Muscle of leg (tissue), 11 donors: ENCODE results near the gene TBR1. TPM values are rescaled to one million over a fixed set of nuclear protein-coding genes. Genes with fewer than 3 reads are reported as not detected.

Experiments
- DNase-seq: peaks from one replicate; pipeline ENCODE4 v3.0.0; 2013
- H3K27ac ChIP-seq: one replicate; pipeline ENCODE4 v1.5.1; 2013; ENCODE audit warnings: mild to moderate bottlenecking, low read length, control low read depth
- H3K27me3 ChIP-seq: one replicate; pipeline ENCODE4 v1.6.1; 2013; ENCODE audit warnings: low read length; ENCODE audit not compliant: control insufficient read depth, insufficient read depth
- H3K36me3 ChIP-seq: one replicate; pipeline ENCODE4 v1.6.1; 2013; ENCODE audit warnings: low read length; ENCODE audit not compliant: control insufficient read depth, insufficient read depth
- H3K4me1 ChIP-seq: one replicate; pipeline ENCODE4 v1.6.1; 2013; ENCODE audit warnings: low read length; ENCODE audit not compliant: control insufficient read depth, insufficient read depth
- H3K4me3 ChIP-seq: one replicate; pipeline ENCODE4 v1.5.1; 2013; ENCODE audit warnings: low read length, control low read depth
- H3K9me3 ChIP-seq: replicated peaks from 2 replicates; pipeline ENCODE4 v1.6.1; 2013; ENCODE audit warnings: low read depth, low read length; ENCODE audit not compliant: control insufficient read depth
- WGBS: methylation state at CpG from one replicate; pipeline ENCODE4 v1.1.5; 2013; ENCODE audit warnings: missing lambda C conversion rate; ENCODE audit not compliant: insufficient coverage; 5-methylcytosine and 5-hydroxymethylcytosine counted together
- polyA plus RNA-seq, 8 donors: library from polyadenylated mRNA; unstranded; fragments of 120-200 nt; gene quantifications; one replicate each; pipeline versions ENCODE4 v1.2.1 to v1.2.3, GENCODE V29; 2013; ENCODE audit warnings: inconsistent platforms in 1 of 8, low replicate concordance in 1 of 8; ENCODE audit not compliant: insufficient read length in 8 of 8, insufficient read depth in 1 of 8
- total RNA-seq: library from RNA; stranded (reverse); fragments of 120-200 nt; gene quantifications from one replicate; pipeline ENCODE4 v1.2.4, GENCODE V29; 2013

Gene TBR1
- total and polyA plus RNA-seq, 9 donors: 0.04 to 0.20 (median 0.08) TPM; not detected in 5

DNA sequence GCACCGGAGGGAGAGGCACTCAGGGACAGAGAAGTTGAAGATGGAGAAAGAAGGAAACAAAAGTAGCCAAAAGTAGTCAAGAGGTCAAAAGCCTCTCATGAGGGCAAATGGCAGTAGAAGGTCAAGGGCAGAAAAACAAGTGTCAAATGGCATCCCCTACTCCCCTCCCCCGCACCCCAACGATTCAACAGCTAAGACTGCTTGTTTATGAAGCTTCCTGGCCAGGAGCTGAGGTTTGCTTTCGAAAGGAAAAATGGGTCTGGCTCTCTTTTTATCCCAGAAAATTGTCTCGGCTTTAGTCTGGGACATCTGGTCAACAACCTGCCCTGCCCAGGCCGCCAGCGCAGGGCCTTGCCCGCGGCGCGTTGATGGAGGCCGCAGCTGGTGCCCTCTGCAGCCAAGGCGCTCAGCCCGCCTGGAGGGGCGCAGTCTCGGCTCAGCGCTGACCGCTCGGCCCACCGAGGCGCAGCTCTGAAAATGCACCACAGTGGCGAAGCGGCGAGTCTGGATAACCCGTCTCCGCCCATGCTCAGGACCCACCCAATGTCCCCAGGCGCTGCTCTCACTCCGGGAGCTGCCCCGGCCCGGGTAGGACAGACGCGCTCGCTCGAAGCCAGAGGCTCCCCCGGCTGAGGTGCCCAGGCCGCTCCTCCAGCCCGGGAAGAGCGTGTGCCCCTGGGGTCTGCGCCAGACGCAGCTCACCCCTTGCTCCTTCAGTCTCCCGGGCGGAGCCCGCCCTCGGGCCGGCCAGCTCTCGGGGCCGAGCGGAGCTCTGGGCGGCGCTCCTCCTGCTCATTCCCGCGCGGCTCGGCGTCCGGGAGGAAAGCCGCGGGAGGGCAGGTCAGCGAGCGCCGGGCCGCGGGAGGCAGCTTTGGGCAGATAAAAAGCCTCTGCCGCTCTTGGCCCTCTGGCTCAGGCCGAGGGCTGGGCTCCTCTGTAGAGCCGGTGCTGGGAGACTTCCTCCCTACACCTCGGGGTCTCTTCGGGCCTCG is 1.8 kb upstream of the TBR1 start:
- 2% methylated on average over 64 of the region's 69 CpGs for WGBS
- H3K36me3 ChIP-seq: no peaks in the 10 kb centered on the region
- peak overlapping the region; percentile 40 for H3K4me3 ChIP-seq
- H3K4me1 ChIP-seq: peaks cover 38% of the 10 kb centered on the region
- DNase-seq: no peak
- H3K9me3 ChIP-seq: no peaks in the 10 kb centered on the region
- no peak overlapping the region for H3K27ac ChIP-seq
- peaks cover 61% of the 10 kb centered on the region for H3K27me3 ChIP-seq

DNA sequence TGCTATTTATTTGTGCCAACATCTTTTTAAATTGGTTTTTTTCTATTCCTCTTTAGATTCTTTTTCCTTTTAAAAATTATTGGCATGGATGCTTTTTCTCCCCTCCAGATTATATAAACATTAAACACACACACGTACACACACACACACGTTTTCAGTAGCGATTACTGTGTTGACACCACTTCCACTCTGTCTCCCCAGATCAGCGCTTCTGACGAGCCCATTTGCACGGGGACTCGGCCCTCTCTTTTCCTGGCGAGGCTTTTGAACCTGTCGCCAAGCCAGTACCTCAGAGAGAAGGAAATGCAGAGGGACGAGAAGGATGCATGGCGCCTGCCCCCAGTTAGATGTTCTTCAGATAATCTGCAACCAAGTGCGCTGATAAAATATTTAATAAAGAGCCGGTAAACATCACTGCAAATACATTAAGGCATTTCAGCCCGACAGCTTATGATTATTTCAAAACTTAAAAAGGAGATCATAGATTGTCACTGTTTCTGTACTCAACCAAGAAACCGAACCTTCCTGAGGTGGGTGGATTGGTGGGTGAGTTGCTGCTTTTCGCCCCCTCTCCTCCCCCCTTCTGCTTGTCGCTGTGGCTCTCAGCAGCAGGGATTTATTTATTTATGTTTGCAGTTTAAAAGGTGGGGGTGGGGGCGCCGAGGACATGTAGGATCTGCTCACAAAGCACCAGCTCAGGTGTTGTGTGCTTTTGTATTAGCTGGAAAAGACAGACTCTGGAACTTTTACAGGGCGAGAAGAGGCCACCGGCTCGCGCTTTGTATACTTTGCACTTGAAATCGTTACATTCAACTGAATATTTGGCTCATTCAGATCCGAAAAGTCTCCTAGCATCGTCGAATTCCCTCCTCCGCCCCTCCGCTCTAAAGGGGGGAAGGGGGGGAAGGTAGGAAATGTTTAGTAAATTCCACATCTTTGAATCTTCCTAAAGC is 787 bp upstream of the TBR1 start:
- Histone ChIP-seq H3K36me3 (no peaks in the 10 kb centered on the region), H3K27me3 (peaks cover 62% of the 10 kb centered on the region), H3K4me3 (peak overlapping the region; percentile 40), H3K4me1 (peaks cover 38% of the 10 kb centered on the region), H3K27ac (no peak overlapping the region), H3K9me3 (no peaks in the 10 kb centered on the region)
- DNase-seq: no peak
- 5% methylated on average over 11 of the region's 29 CpGs for WGBS

DNA sequence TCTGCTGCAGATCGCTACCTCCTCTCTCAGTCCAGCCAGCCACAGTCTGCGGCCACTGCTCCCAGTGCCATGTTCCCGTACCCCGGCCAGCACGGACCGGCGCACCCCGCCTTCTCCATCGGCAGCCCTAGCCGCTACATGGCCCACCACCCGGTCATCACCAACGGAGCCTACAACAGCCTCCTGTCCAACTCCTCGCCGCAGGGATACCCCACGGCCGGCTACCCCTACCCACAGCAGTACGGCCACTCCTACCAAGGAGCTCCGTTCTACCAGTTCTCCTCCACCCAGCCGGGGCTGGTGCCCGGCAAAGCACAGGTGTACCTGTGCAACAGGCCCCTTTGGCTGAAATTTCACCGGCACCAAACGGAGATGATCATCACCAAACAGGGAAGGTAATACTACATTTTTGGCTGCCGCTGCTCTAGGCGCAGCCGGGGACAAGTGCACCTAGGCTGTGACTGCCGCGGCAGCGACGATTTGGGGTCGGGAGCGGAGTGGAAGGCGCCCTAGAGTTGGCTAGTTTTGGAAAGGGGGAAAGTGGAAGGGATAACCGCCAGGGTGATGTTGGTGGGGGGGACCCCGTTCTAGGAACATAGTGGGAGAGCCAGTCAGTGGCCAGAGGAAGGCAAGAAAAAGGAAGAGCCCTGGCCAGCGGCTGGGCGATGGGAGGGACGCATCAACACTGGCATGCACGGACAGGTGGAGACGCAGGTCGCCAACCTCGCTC is 776 bp downstream of the TBR1 start:
- peaks cover 75% of the 10 kb centered on the region for H3K27me3 ChIP-seq
- H3K36me3 ChIP-seq: no peaks in the 10 kb centered on the region
- H3K27ac ChIP-seq: no peak overlapping the region
- no peak for DNase-seq
- H3K9me3 ChIP-seq: no peaks in the 10 kb centered on the region
- no peak overlapping the region for H3K4me3 ChIP-seq
- peaks cover 38% of the 10 kb centered on the region for H3K4me1 ChIP-seq
- WGBS: 2% methylated on average over 41 of the region's 41 CpGs

DNA sequence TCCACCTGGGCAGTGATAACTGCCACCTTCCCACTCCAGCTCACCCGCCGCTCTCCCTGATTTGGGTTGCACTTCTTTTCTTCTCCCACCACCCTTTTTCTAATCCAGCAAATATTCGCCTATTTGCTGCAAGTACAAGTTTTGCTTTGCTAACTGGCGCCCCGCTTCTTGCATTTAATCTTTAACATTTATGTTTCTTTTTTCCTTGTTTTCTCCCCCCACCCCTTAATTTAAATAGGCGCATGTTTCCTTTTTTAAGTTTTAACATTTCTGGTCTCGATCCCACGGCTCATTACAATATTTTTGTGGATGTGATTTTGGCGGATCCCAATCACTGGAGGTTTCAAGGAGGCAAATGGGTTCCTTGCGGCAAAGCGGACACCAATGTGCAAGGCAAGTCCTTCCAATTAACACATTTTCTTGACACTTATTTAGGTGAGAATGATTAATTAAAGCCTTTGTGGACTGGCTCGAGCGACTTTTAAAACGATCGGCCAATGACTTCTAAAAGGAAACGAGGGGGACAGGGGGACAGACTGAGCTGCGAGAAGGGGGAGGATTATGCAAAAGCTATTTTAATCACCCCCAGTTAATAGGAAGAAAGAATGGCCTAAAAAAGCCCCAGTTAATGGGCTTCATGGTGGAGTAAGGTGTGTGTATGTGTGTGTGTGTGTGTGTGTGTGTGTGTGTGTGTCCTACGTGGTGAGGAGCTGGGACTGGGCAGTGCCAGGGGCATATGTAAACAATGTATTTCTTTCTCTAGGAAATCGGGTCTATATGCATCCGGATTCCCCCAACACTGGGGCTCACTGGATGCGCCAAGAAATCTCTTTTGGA is 1.6 kb downstream of the TBR1 start:
- peaks cover 81% of the 10 kb centered on the region for H3K27me3 ChIP-seq
- 5% methylated on average over 11 of the region's 21 CpGs for WGBS
- peaks cover 38% of the 10 kb centered on the region for H3K4me1 ChIP-seq
- no peak overlapping the region for H3K4me3 ChIP-seq
- no peaks in the 10 kb centered on the region for H3K36me3 ChIP-seq
- no peaks in the 10 kb centered on the region for H3K9me3 ChIP-seq
- no peak overlapping the region for H3K27ac ChIP-seq
- no peak for DNase-seq

DNA sequence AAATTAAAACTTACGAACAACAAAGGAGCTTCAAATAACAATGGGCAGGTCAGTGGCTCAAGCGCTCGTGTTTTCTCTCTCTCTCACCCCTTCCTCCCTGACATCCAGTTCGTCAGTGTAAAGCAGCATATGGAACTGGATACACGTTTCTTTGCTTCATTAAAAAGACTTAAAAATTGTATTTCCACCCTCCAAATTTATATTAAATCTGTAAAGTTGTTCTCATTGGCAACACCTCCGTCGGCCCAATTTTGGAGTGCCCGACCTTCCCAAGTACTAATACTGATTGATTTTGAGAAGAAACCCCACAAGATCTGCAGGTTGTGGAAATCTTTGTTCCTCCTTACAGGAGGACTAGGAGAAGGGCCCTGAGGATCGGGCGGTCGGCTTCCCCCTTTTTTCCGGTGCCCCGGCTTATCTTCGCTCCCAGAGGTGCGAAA is 2.2 kb downstream of the TBR1 start:
- Histone ChIP-seq H3K27ac (no peak overlapping the region), H3K9me3 (no peaks in the 10 kb centered on the region), H3K4me3 (no peak overlapping the region), H3K4me1 (peaks cover 40% of the 10 kb centered on the region), H3K27me3 (peaks cover 85% of the 10 kb centered on the region), H3K36me3 (no peaks in the 10 kb centered on the region)
- WGBS: 1% methylated on average over 10 of the region's 15 CpGs
- no peak for DNase-seq

DNA sequence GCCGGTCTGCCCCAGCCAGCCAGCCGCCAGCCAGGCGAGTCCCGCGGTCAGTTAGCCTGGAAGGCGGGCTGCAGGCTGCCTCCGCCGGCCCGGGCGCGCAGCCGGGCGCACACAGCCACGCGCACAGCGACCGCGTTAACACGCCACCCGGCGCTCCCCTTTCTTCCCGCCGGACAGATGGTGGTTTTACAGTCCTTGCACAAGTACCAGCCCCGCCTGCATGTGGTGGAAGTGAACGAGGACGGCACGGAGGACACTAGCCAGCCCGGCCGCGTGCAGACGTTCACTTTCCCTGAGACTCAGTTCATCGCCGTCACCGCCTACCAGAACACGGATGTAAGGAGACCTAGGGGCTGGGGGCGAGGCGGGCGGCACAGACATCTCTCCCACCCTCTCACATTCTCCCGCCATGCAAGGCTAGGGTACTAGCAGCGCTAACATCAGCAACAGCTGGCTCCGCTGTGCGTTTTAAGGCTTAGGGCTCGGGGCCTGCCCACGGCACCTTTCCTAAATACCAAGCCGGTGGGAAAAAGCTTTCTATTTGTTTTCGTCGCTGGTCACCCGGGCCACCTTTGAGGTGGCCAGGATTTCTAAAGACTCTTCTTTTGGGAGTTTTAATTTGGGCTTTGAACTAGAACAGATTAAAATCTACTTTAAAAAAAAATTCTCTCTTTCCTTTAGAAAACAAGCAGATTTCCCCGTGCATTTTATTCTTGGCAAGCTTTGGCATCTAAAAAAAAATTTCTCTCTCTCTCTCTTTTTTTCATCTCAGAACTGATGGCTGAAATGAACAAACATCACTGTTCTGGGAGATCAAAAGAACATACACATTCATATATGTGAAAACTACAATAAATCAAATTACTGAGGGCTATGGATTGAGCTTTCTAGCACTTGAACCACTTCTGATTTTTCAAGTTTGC is 2.9 kb downstream of the TBR1 start:
- Histone ChIP-seq H3K9me3 (no peaks in the 10 kb centered on the region), H3K4me1 (peaks cover 39% of the 10 kb centered on the region), H3K4me3 (no peak overlapping the region), H3K36me3 (no peaks in the 10 kb centered on the region), H3K27me3 (peaks cover 87% of the 10 kb centered on the region), H3K27ac (no peak overlapping the region)
- DNase-seq: no peak
- WGBS: under 1% methylated on average over 37 of the region's 49 CpGs

DNA sequence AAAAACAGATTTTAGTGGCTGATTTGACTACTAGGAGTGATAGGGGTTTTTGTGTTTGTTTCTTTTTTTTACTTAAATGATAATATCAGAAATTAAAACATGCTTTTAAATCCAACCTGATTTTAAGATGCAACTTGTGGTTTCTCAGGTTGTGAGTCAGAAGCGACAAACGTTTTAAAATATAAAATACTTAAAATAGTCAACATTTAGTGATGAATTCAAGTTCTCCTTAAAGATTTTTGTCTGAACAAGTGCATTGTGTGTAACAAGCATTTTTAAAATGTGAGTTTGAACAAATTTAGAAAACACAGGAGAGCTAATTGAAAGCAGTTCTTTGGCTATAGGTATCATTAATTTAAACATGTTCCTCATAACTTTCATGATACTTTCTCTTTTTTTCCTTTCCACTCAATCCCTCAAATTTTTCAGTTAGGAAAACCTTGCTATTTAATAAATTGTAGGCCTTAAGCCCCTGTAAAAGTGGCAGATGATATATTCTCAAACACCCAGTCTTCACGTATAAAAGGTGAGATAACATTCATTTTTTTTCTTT is 3.6 kb downstream of the TBR1 start:
- H3K27ac ChIP-seq: no peak overlapping the region
- peaks cover 86% of the 10 kb centered on the region for H3K27me3 ChIP-seq
- peaks cover 39% of the 10 kb centered on the region for H3K4me1 ChIP-seq
- no peak for DNase-seq
- H3K9me3 ChIP-seq: no peaks in the 10 kb centered on the region
- no CpG with 5 or more reads among the region's 3 CpGs for WGBS
- no peak overlapping the region for H3K4me3 ChIP-seq
- H3K36me3 ChIP-seq: no peaks in the 10 kb centered on the region

DNA sequence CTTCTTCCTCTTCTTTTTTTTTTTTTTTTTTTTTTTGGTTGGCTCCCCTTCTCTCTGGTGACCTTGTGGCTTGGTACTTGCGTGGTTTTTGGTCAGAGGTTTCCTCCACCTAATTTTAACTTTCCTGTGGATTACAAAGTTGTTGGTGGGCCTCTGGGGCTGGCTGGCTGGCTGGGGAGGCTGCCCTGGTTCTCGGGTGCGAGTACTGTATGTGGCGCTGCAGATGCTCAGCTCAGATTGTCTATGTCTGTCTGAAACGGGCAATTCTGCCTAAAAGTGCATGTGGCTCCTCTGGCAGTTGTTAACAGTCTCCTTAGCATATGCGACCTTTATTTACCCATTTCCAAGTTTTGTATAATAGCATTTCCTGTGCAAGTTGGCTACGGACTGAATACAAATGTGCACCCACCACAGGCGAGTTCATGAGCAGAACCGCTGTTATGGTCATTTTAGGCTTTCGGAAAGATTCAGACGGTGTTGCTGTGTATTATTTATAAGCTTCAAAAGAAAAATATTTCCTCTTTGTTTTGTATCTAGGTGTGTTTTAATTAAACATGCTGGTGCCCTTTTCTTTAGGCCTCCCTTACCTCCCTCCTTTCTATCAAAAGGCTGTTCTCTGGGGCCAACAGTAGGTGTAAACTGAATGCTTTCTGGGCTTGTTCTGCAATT is 4.4 kb downstream of the TBR1 start:
- 21% methylated on average over 5 of the region's 11 CpGs for WGBS
- no peak overlapping the region for H3K4me3 ChIP-seq
- DNase-seq: no peak
- H3K4me1 ChIP-seq: peaks cover 33% of the 10 kb centered on the region
- no peaks in the 10 kb centered on the region for H3K9me3 ChIP-seq
- H3K27me3 ChIP-seq: peaks cover 82% of the 10 kb centered on the region
- no peak overlapping the region for H3K27ac ChIP-seq
- no peaks in the 10 kb centered on the region for H3K36me3 ChIP-seq
